Subcutaneous adipose tissue (tissue), 4 donors: ENCODE data around the gene PTPN7. TPM values are rescaled to one million over a fixed set of nuclear protein-coding genes. Genes with fewer than 3 reads are reported as not detected.

ENCODE experiments used
- total RNA-seq, 4 donors: library from RNA; depleted of rRNA; stranded (reverse); fragments of >200 nt; gene quantifications; one replicate each; pipeline ENCODE4 v1.1.0, GENCODE V29; 2016
- TF ChIP-seq, protein P1 (sequence below): fragments of 450-650 bp; IDR thresholded peaks from one replicate; pipeline ENCODE4 v1.5.1; 2016; ENCODE audit warnings: low read depth, mild to moderate bottlenecking, control low read depth, antibody characterized with exemption, moderate library complexity

The PTPN7 gene
- total RNA-seq, 4 donors from 2014 or later: 1.8 to 21.8 (median 2.6) TPM; not detected in 1

DNA sequence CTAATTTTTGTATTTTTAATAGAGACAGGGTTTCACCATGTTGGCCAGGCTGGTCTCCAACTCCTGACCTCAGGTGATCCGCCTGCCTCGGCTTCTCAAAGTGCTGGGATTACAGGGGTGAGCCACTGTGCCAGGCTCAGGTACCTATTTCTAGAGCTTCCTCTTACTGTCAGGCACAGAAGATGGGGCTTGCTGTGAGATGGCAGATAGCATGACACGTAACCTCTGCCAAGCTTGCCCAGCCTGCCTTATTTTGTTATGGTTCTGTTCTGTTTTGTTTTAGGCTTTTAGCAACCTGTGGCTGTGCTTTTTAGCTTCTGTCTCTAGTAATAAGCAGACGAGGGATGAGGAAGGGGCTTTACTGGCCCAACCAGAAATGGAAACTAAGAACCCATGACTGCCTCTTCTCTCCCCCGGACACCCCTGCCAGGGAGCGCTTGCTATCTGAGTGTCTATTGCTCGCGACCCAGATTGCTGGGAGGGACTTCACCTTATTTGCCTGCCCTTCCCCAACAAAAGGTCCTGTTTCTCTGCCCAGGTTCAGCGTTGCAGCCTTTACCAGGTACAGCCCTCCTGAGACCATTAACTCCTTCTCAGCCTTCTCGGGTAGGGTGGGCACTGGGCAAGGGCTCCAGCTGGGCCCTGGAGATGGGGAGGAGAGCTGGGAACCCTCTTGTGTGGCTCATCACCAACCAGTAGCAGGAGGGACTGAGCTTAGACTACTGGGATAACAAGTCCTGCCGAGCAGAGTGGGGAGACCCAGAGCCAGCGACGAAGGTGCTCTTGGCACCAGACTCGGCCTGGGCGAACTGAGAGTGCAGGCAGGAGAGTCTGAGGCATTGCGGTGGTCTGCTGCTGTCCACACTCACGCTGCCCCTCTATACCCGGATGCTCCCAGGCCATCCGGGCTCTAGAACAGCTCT is 19.7 kb upstream of the PTPN7 start:
- TF ChIP-seq, protein P1, sequence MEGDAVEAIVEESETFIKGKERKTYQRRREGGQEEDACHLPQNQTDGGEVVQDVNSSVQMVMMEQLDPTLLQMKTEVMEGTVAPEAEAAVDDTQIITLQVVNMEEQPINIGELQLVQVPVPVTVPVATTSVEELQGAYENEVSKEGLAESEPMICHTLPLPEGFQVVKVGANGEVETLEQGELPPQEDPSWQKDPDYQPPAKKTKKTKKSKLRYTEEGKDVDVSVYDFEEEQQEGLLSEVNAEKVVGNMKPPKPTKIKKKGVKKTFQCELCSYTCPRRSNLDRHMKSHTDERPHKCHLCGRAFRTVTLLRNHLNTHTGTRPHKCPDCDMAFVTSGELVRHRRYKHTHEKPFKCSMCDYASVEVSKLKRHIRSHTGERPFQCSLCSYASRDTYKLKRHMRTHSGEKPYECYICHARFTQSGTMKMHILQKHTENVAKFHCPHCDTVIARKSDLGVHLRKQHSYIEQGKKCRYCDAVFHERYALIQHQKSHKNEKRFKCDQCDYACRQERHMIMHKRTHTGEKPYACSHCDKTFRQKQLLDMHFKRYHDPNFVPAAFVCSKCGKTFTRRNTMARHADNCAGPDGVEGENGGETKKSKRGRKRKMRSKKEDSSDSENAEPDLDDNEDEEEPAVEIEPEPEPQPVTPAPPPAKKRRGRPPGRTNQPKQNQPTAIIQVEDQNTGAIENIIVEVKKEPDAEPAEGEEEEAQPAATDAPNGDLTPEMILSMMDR: no peak

DNA sequence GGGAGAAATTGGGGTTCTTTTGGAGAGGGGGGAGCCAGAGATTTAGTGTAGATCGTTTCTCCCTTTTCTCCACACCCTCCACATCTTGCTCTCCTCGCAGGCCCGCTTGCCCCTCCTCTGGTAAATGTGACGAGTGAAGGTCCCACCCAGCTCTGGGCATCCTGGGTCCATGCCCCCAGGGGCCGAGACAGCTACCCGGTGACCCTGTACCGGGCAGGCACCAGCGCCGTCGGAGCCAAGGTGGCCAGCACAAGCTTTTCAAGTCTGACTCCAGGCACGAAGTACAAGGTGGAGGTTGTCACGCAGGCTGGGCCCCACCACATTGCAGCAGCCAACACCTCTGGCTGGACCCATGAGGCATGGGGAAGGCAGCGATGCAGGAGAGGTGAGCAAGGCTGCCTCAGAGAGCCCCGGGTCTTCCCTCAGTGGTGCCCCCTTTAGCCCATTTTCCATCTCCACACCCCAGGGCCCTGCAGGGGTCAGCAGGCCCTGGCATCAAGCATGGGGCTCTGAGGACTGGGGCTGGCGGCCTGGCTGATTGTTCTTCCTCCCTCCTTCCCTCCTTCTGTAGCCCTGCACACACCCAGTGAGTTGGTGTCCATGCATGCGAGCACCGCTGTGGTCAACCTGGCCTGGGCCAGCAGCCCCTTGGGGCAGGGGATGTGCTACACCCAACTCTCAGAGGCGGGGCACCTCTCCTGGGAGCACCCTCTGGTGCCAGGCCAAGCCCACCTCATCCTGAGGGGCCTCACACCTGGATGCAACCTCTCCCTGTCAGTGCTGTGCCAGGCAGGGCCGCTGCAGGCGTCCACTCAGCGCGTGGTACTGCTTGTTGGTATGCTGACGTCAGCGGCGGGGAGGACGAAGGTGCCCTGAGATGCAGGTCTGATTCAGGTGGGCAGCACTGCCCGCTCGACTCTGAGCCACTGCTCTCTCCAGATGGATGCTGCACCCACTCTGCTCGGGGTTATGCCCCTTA is 16.8 kb upstream of the PTPN7 start:
- TF ChIP-seq, protein P1: no peak

DNA sequence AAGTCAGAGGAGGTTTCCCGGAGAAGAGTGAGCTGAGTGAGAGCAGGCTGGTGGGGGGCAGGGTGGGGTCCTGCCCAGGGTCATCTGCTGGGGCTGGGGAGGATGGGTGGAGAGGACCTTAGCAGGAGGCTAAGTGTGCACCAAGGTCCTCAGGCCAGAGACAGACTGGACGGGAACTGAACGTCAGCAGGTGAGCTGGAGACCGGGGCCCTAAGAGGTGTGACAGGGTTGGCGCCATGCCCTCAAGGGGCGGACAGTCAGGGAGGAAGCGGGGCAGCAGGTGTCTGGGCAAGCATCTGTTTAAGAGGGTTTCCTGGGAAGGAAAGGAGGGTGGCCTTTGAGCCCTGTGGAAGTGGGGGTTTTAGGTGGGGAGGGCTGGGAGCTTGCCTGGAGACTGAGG is 13.6 kb upstream of the PTPN7 start:
- TF ChIP-seq, protein P1: no peak

DNA sequence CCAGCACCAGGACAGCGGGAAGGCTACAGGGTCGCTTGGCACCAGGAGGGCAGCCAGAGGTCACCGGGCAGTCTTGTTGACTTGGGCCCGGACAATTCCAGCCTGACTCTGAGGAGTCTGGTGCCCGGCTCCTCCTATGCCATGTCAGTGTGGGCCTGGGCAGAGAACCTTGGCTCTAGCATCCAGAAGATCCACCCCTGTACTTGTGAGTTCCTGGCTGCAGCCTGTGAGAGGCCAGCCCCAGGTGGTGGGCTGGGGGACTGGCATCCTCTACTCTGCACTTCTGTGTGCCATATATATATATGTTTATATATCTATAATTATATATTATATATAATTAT is 11.6 kb upstream of the PTPN7 start:
- TF ChIP-seq, protein P1: no peak

DNA sequence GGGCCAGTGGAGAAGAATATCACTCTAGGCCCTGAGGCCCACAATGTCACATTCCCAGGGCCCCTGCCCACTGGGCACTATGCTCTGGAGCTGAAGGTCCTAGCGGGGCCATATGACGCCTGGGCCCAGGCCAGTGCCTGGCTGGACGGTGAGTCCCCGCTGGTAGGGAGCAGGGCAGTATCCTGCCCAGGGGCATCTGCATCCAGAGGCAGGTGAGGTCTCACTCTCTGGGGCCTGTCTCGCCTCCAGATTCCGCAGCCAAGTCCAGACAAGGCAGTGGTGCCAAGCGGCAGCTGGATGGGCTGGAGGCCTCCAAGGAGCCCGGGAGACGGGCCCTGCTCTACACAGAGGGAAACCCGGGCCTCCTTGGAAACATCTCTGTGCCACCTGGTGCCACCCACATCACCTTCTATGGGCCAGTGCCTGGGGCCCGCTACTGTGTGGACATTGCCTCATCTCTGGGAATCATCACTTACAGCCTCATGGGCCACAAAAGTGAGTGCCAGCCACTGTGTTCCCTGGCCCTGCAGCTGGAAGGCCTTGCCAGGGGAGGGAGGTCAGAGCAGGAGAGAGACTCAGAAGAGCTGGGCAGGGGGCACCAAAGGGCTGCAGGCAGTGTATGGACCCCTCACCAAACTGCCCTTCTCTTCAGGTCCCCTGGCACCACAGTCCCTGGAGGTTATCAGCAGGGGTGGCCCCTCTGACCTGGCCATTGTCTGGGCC is 11.1 kb upstream of the PTPN7 start:
- TF ChIP-seq, protein P1: no peak

DNA sequence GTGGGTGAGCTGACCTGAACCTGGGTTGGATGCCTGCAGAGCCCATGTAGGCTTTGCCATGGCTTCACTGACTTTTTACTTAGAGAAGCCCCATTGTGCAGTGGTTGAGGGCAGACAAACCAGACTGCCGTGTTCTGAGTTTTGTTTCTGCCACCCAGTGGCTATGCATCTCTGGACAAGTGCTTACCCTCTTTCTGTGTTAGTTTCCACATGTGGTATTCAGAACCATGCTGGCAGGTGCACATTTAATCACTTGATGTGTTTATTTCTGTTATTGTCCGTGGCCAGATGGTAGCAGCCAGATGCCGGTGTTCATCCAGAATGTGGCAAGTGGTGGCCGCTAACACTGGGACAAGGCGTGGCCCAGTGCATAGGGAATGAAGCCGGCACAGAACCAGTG is 10.3 kb upstream of the PTPN7 start:
- TF ChIP-seq, protein P1: no peak

DNA sequence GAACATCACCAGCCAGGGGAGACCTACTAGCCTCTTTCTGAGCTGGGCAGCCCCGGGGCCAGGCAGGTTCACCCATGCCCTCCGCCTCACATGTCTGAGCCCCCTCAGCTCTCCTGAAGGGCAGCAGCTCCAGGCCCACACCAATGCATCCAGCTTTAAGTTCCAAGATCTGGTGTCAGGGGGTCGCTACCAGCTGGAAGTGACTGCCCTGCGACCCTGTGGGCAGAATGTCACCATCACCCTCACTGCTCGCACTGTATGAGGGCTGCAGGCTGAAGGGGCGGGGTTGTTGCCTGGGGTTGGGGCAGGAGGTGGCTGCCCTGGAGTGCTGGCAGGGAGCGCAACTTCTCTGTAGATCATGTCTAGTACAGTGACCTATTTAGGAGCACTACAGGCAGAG is 8.5 kb upstream of the PTPN7 start:
- TF ChIP-seq, protein P1: no peak
